B cell (primary cell): Measurements from ENCODE around the gene ARNT2. TPM values are rescaled to one million over a fixed set of nuclear protein-coding genes. Genes with fewer than 3 reads are reported as not detected.

Experiments used
- ATAC-seq: fragments of 200-7000 bp; cut with Tn5 transposase; one replicate; pipeline ENCODE4 v1.10.0; 2021; ENCODE audit warnings: low read depth, mild to moderate bottlenecking, moderate number of reproducible peaks, moderate library complexity
- CTCF ChIA-PET: fragments of 350-600 bp; sonication (Branson Sonifier 250); formaldehyde crosslinking; loops from one replicate; lab custom pipeline; 2021; ENCODE audit warnings: antibody characterized with exemption, inconsistent platforms; lab: Charles Lee
- POLR2A ChIA-PET: fragments of 350-600 bp; sonication (Branson Sonifier 250); formaldehyde crosslinking; loops from one replicate; lab custom pipeline; 2021; ENCODE audit warnings: antibody characterized with exemption; lab: Charles Lee
- DNase-seq: peaks from one replicate; pipeline ENCODE4 v3.0.0; 2013
- H2AFZ ChIP-seq: 2 replicates; pipeline ENCODE4 v1.6.1; 2012; ENCODE audit warnings: mild to moderate bottlenecking, low read depth, low read length; ENCODE audit not compliant: insufficient read depth, poor library complexity, severe bottlenecking
- H3K27ac ChIP-seq, 2 donors: 1 replicate in 1 of 2; 2 replicates in 1 of 2; pipeline ENCODE4 v1.5.1; 2012 to 2013; ENCODE audit warnings: low read length in 2 of 2, mild to moderate bottlenecking in 2 of 2, moderate library complexity in 1 of 2
- H3K27me3 ChIP-seq, 4 experiments: fragments of 200-600 bp in 1 of 4; sonication (generic) in 1 of 4; replicated peaks in 1 of 4; 1 replicate in 2 of 4; 2 replicates in 2 of 4; pipeline versions ENCODE4 v1.6.1 to v1.7.0; 2013 to 2016; ENCODE audit warnings: low read length in 3 of 4, mild to moderate bottlenecking in 2 of 4, mixed read lengths in 1 of 4, moderate library complexity in 1 of 4; ENCODE audit not compliant: insufficient read depth in 4 of 4, control insufficient read depth in 3 of 4; ENCODE audit errors: control extremely low read depth in 1 of 4
- H3K36me3 ChIP-seq, 2 experiments: replicated peaks in 1 of 2; 1 replicate in 1 of 2; 2 replicates in 1 of 2; pipeline versions ENCODE4 v1.6.1 to v1.7.1; 2013; ENCODE audit warnings: low read length in 1 of 2; ENCODE audit not compliant: insufficient read depth in 2 of 2, control insufficient read depth in 1 of 2; ENCODE audit errors: control extremely low read depth in 1 of 2, extremely low read depth in 1 of 2
- H3K4me1 ChIP-seq, 2 donors: fragments of 200-600 bp in 1 of 2; sonication (generic) in 1 of 2; 1 replicate in 1 of 2; 2 replicates in 1 of 2; pipeline versions ENCODE4 v1.5.1 to v1.6.1; 2013 to 2017; ENCODE audit warnings: low read length in 2 of 2; ENCODE audit not compliant: control insufficient read depth in 2 of 2, insufficient read depth in 2 of 2
- H3K4me2 ChIP-seq: replicated peaks from 2 replicates; pipeline ENCODE3; 2012; ENCODE audit warnings: mild to moderate bottlenecking, low read depth, low read length; ENCODE audit not compliant: poor library complexity, severe bottlenecking
- H3K4me3 ChIP-seq, 5 experiments: fragments of 200-600 bp in 1 of 5; sonication (generic) in 1 of 5; 1 replicate in 3 of 5; 2 replicates in 2 of 5; pipeline versions ENCODE4 v1.5.1 to v1.7.0; 2011 to 2016; ENCODE audit warnings: low read length in 4 of 5, mild to moderate bottlenecking in 4 of 5, low read depth in 2 of 5, control low read depth in 1 of 5, moderate library complexity in 1 of 5; ENCODE audit not compliant: insufficient read depth in 1 of 5; ENCODE audit errors: control extremely low read depth in 1 of 5, extremely low read depth in 1 of 5
- H3K79me2 ChIP-seq: fragments of 200-600 bp; sonication (generic); one replicate; pipeline ENCODE4 v1.6.0; 2016; ENCODE audit warnings: low read length; ENCODE audit not compliant: control insufficient read depth, insufficient read depth
- H3K9ac ChIP-seq: fragments of 200-600 bp; sonication (generic); 2 replicates; pipeline ENCODE4 v1.6.1; 2017; ENCODE audit warnings: mild to moderate bottlenecking, low read length, moderate library complexity
- H3K9me3 ChIP-seq, 3 donors: one replicate each; pipeline versions ENCODE4 v1.6.1 to v1.7.1; 2013; ENCODE audit warnings: low read length in 2 of 3; ENCODE audit not compliant: control insufficient read depth in 2 of 3, insufficient read depth in 1 of 3; ENCODE audit errors: control extremely low read depth in 1 of 3
- H4K20me1 ChIP-seq: 2 replicates; pipeline ENCODE4 v1.6.0; 2012; ENCODE audit warnings: mild to moderate bottlenecking, low read length; ENCODE audit not compliant: insufficient read depth, control insufficient read depth, poor library complexity, severe bottlenecking
- H3K27ac Mint-ChIP-seq: one replicate; pipeline ENCODE4 v1.8.0; 2021; ENCODE audit warnings: mixed read lengths
- H3K27me3 Mint-ChIP-seq: one replicate; pipeline ENCODE4 v1.8.0; 2021; ENCODE audit warnings: mixed read lengths
- H3K4me1 Mint-ChIP-seq: one replicate; pipeline ENCODE4 v1.8.0; 2021; ENCODE audit warnings: mixed read lengths
- H3K4me3 Mint-ChIP-seq: one replicate; pipeline ENCODE4 v1.8.0; 2021; ENCODE audit warnings: mixed read lengths
- H3K9me3 Mint-ChIP-seq: one replicate; pipeline ENCODE4 v1.8.0; 2022; ENCODE audit warnings: mixed read lengths; ENCODE audit not compliant: insufficient read depth
- CTCF ChIP-seq: fragments of 200-600 bp; IDR thresholded peaks from one replicate; pipeline ENCODE4 v1.8.0; 2022; ENCODE audit warnings: antibody characterized with exemption, mild to moderate bottlenecking
- EZH2 ChIP-seq: IDR thresholded peaks from 2 replicates; pipeline ENCODE4 v1.6.1; 2012; ENCODE audit warnings: borderline replicate concordance, low read depth, mild to moderate bottlenecking, moderate library complexity, low read length; ENCODE audit not compliant: insufficient read depth, poor library complexity, severe bottlenecking
- WGBS: methylation state at CpG from one replicate; pipeline ENCODE4 v1.1.5; 2013; ENCODE audit warnings: missing lambda C conversion rate; ENCODE audit not compliant: insufficient coverage; 5-methylcytosine and 5-hydroxymethylcytosine counted together
- intact Hi-C: fragments of 100-400 bp; cut with micrococcal nuclease; formaldehyde crosslinking; loops from one replicate; pipeline ENCODE4 v1.10.0; 2022
- polyA plus RNA-seq: library from polyadenylated mRNA; depleted of rRNA; stranded (reverse); fragments of >200 nt; gene quantifications from 2 replicates; pipeline ENCODE4 v1.2.3, GENCODE V29; 2012
- total RNA-seq, 2 donors: library from RNA; stranded (reverse); fragments of 120-200 nt in 1 of 2; gene quantifications; 1 replicate in 1 of 2; 2 replicates in 1 of 2; pipeline versions ENCODE4 v1.2.3 to v1.2.4, GENCODE V29; 2013 to 2022

The ARNT2 gene
- total and polyA plus RNA-seq, 2 donors (not counting 1 experiment from before 2014, with no cell fraction given), result not detected

- no peak overlapping the region for H2AFZ ChIP-seq
- H3K27me3 Mint-ChIP-seq, result peaks cover 9% of the 10 kb centered on the region
- DNase-seq (no peak), ATAC-seq (no peak)
- no peak overlapping the region for H3K27ac Mint-ChIP-seq
- peaks cover 0 to 28% (median 24%) of the 10 kb centered on the region in 3 donors for H3K9me3 ChIP-seq
- no peaks in the 10 kb centered on the region for H3K79me2 ChIP-seq
- peaks cover 6% of the 10 kb centered on the region for H3K9me3 Mint-ChIP-seq
- CTCF ChIA-PET, result no interaction called here
- H3K4me1 Mint-ChIP-seq, result no peaks in the 10 kb centered on the region
- TF ChIP-seq EZH2, result no peak
- TF ChIP-seq CTCF, result no peak
- no peak overlapping the region for H3K4me3 Mint-ChIP-seq
- H3K27ac ChIP-seq, result no peak overlapping the region
- no peak overlapping the region for H3K4me2 ChIP-seq
- H4K20me1 ChIP-seq, result no peaks in the 10 kb centered on the region
- no CpG with 5 or more reads among the region's 1 CpG for WGBS
- no peak overlapping the region for H3K4me3 ChIP-seq
- intact Hi-C loops, result no loop called here
- no peaks in the 10 kb centered on the region for H3K36me3 ChIP-seq
- no peaks in the 10 kb centered on the region for H3K27me3 ChIP-seq
- H3K4me1 ChIP-seq, result no peaks in the 10 kb centered on the region
- H3K9ac ChIP-seq, result no peak overlapping the region
- POLR2A ChIA-PET, result no interaction called here
Observed at GRCh38 chr15:80367661-80368060, 36.5 kb upstream of the ARNT2 start.

- no peak overlapping the region for H3K9ac ChIP-seq
- no peak overlapping the region for H2AFZ ChIP-seq
- no CpG with 5 or more reads among the region's 2 CpGs for WGBS
- TF ChIP-seq EZH2, result no peak
- no peak for TF ChIP-seq CTCF
- peaks cover 0 to 19% (median 11%) of the 10 kb centered on the region in 3 donors for H3K9me3 ChIP-seq
- CTCF ChIA-PET, result no interaction called here
- no peaks in the 10 kb centered on the region for H4K20me1 ChIP-seq
- no peak for ATAC-seq
- POLR2A ChIA-PET, result no interaction called here
- no peaks in the 10 kb centered on the region for H3K4me1 Mint-ChIP-seq
- no peaks in the 10 kb centered on the region for H3K36me3 ChIP-seq
- H3K4me3 ChIP-seq, result no peak overlapping the region
- no peak for DNase-seq
- H3K27ac ChIP-seq, result no peak overlapping the region
- H3K27me3 ChIP-seq, result peaks cover 0 to 2% (median 0%) of the 10 kb centered on the region in 4 experiments
- no peaks in the 10 kb centered on the region for H3K4me1 ChIP-seq
- no peak overlapping the region for H3K4me2 ChIP-seq
- H3K79me2 ChIP-seq, result no peaks in the 10 kb centered on the region
- H3K9me3 Mint-ChIP-seq, result peaks cover 5% of the 10 kb centered on the region
- H3K27me3 Mint-ChIP-seq, result peaks cover 20% of the 10 kb centered on the region
- H3K4me3 Mint-ChIP-seq, result no peak overlapping the region
- intact Hi-C loops, result no loop called here
- no peak overlapping the region for H3K27ac Mint-ChIP-seq
Observed at GRCh38 chr15:80371924-80372323, 32.3 kb upstream of the ARNT2 start.
